GM21367 (cell line): Measurements from ENCODE around the gene CHPT1.

Experiments used
- ATAC-seq: cut with Tn5 transposase; IDR thresholded peaks from one replicate; pipeline ENCODE4 v1.9.1; 2021; ENCODE audit not compliant: unreplicated experiment

CHPT1 gene

DNA sequence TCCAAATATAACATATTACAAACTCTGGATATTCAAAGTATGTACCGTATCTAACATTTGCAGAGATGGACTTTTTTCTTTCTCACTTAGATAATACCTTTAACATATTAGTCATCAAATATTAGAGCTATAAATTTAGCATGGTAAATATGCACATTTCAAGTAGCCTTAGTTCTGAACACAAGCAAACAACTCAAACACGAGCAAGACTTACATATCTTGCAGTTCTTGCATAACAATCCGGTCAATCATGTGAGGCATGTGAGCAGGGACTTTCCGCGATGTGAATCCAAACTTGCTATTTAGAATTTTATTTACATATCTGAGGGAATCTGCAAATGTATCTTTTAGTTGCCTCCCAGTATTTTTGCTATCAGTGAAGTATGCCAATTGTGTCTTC, 63.9 kb downstream of the CHPT1 start:
- ATAC-seq = no peak

DNA sequence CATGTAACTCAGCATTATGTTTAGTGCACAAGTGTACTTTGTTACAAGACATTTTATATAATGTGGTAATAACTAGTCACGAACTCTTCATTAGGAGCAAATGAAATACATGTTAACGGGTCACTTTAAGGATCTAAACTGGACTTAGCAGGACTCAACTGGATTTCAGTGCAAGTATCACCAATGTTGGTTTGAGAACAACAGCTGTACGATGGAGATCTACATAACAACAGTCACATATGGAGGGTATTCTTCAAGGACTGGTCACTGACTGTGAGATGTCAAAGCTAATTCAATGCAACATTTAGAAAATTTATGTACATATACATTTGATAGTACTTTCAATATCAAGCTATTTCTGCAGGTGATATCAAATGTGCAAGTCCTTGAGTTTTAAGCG, 64.3 kb downstream of the CHPT1 start:
- ATAC-seq = no peak

DNA sequence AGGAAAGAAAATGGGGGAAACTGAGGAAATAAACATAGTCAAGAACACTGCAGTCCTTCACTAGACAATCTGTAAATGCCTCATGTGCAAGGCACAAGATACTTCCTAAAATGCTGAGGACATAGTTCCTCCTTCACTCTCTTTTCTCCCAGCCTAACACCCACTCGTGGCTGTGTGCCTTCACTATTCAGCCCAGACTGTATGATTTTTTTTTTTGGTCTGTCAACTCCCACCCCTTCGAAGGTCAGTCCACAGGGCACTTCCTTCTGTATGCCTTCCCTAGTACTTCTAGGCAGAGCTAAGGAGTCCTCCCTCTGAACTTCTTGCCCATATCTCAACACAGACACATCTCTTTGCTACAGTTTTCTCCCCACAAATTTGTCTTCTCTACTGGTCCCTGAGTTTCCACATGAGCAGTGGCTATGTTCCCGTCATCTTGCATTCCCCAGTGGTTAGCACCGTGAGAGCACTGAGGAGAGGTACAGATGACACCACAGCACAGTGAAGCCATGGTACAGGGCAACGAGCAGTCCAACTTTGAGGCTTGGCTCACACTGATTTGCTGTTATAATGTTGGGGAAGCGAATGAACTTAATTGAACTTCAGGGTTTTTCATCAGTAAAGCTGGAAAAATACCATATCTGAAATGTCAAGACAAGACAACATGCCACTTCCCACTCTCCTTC, 65.9 kb downstream of the CHPT1 start:
- ATAC-seq = no peak

DNA sequence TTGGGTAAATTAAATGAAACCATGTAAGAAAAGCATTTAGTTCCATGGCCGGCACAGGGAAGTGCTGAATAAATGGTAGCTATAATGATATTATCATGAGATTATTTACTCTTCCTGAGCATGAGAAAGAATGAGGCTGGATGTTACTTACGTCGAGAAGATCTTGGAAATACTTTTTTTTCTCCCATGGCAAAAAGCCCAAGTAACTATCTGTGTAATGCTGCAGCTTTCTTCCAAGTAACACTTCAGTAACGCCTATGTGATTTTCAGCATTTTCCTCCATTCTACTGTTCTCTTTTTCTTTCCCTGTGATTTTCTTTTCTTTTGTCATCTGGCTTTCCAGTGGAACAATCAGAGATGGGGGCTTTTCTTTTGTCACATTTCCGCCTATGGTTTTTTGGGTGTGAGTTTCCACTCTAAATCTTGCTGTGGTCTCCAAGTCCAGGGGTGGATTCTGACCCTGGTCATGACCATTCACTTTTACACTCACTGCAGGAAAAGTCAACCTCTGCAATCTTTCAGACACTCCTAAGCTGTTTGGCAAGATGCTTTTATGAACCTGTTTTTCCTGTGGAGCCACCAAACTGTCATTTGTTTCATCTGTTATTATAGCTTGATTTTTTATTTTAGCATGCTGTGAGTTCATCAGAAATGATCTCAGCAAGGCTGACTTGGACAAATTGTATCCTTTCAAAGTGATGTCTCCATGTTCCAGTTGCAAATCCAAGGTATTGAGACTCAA, 66.8 kb downstream of the CHPT1 start:
- ATAC-seq = no peak

DNA sequence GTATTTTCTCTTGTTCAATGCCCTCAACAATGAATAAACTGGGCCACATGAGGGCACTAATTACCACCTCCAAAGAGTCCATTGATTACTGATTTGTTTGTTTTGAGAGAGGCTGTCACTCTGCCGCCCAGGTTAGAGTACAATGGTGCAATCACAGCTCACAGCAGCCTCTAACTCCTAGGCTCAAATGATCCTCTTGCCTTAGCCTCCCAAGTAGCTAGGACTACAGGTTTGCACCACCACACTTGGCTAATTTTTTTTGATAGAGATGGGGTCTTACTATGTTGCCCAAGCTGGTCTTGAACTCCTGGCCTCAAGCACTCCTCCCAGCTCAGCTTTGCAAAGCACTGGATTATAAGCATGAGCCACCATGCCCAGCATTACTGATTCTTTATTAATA, 70.1 kb downstream of the CHPT1 start:
- ATAC-seq = no peak

DNA sequence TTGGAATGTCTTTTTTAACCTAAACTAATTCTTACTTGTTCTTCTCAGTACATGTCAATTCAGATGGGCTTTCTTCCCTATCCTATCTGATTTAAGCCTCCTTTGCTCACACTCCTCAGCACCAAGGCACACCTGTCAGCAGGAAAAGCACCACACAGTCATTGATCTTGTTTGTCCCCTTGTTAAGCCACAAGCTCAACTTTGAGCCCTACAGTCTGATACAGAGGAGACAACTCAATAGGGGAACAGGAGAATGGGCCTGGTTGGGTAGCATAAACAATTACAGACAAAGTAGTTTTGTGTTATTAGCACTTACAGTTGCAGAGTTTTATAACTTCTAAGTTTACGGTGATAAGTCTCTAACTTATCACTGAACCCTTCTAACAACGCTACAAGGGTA, 71.3 kb downstream of the CHPT1 start:
- ATAC-seq = no peak

DNA sequence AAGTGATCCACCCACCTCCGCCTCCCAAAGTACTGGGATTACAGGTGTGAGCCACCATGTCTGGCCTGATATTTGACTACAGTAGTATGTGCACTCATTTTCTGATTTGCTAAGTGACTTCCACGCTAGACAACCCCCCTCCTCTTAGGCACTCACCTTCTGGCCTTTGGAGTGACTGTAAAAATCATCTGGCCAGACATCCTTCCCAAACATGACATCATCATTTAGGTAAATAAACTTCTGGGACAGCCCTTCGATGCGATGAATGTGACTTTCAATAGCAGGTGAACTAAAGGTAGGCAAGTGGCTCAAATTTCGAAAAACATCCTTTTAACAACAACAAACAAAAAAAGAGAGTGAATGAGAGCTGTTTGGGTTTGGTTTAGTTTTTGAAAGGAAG, 72.4 kb downstream of the CHPT1 start:
- no peak for ATAC-seq

DNA sequence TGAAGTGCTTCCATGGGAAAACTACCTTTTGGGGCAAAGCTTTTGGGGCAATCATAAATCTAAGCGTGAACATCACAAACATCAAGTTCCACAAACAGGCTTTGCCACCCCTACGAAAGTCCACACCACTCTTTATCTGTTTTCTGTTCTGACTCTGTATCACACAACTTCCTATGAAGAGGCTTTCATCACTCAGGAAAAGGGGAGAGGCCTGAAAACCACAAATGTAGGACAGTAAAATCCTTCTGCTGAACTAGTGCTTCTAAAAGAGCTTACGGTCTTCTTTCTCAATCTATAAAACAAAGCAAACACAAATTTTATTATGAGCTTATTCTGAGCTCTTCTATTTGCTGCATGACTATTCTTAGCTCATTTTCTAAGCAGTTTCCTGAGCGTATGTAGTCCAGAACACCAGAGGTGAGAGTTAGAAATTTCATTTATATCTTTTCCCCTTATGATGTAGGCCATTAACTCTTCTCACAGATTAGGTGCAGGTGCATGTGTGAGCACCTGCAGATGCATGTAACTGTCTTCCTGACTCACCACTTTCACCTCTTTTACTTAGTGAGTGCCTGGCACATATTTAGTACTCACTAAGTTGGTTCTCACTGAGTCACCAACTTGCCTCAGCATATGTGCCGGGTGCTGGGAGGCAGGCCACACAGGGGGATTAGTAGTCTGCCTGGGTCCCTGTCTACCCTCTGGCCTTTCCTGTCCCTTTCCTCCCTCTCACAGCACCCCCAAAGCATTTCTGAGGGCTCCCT, 74.8 kb downstream of the CHPT1 start:
- ATAC-seq = no peak

DNA sequence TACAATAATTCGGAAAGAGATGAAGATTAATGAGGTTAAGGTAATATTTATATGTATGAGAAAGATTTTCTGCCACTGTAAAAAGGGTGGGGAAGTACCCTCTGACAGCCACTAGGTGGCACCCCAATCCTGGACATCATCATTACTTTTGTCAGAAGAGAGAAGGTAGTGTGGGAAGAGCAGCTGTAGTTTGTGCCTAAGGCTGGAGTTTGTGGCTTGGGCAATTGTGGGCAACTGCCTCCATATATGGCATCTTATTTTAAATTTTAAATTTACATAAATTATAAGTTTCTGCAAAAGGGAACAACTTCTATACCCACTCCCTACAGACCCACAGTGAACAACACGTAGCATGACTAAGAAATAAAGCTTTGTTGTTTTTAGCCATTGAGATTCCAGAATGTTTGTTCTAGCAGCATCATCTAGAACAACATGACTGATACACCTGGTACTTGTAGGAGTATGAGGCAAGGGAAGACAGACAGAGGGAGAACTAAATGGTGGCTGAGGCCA, 76.3 kb downstream of the CHPT1 start:
- no peak for ATAC-seq

DNA sequence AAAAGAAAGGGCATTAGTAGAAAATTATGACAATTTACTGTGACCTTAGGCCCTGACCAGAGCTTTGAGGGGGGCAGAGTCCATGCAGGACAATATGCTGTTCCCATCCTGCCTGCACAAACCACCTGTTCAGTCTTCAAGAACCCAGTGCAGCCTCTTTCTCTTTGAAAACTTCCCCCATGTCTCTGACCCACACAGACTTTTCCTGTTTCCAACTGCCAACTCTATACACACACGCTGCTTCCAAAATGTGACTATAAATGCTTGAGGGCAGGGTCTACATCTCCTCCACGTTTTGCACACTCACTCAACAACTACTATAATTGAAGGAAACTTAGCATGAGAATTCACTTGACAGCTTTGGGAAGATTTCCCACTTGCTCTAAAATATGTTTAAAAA, 78.4 kb downstream of the CHPT1 start:
- ATAC-seq = no peak

DNA sequence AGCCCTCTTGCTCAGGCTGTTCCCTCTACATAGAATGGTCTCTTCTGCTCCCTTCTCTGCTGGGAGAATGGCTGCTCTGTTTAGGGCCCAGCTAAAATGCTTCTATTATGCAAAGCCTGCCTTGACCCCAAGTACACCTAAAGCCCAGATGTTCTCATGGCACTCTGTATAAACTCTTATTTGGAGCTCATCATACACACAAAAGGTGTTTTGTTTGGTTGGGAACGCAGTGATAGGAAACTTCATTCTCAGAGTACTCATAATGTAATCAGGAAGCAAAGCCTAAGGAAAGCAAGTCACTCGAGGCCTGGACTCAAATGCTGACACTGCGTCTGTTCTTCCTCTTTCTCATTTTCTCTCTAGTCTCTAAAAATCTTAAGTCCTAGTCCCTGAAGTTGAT, 80.0 kb downstream of the CHPT1 start:
- no peak for ATAC-seq

DNA sequence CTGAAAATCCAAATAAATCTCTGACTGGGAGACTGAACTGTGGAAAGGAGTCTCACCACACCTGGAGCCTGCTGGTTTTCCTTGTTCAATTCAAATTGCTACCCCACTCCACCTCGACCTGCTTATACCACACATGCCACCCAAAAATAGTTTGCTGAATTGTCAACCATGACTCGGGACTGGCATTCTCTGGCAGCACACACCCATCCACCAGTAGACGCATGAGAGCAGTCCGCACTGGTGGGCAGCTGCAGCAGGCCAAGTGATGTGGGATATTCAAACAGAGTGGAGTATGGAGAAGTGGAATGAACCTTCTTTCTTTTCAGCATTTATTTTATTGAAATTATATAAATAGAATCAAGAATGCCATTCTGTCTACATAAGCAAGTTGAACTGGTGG, 80.5 kb downstream of the CHPT1 start:
- ATAC-seq = no peak
